A549 (cell line): Measurements from ENCODE around the gene AIP. TPM values are rescaled to one million over a fixed set of nuclear protein-coding genes. Genes with fewer than 3 reads are reported as not detected.

Source experiments
- ATAC-seq, 2 experiments: fragments of 200-7000 bp in 1 of 2; fragments of >200 bp in 1 of 2; cut with Nextera tagmentation in 1 of 2; cut with Tn5 transposase in 1 of 2; 3 replicates each; pipeline versions ENCODE4 v1.8.0 to v1.9.1; 2018 to 2020; ENCODE audit warnings: mild to moderate bottlenecking in 1 of 2, moderate library complexity in 1 of 2
- CTCF ChIA-PET: fragments of 300-600 bp; sonication (Branson Sonifier 250); formaldehyde crosslinking; extraction: SDS; loops from one replicate; lab custom pipeline; 2021; ENCODE audit warnings: antibody characterized with exemption, inconsistent platforms; lab: Yijun Ruan, JAX
- POLR2A ChIA-PET: fragments of 350-600 bp; formaldehyde crosslinking; extraction: SDS; loops from one replicate; lab custom pipeline; 2021; ENCODE audit warnings: antibody characterized with exemption, inconsistent platforms; lab: Yijun Ruan, JAX
- DNase-seq, 2 experiments: peaks; one replicate each; pipeline versions ENCODE4 v3.0.0 to v3.0.0-alpha.2; 2011 to 2016; ENCODE audit warnings: low read depth in 1 of 2, low spot score in 1 of 2
- FAIRE-seq: peaks from 2 replicates; lab custom pipeline; 2011; peaks lifted over from hg19 to GRCh38; lab: Jason Lieb, UNC
- H3K27ac ChIP-seq, 2 experiments: fragments of >200 bp; sonication (Bioruptor Twin); formaldehyde crosslinking; 3 replicates each; pipeline ENCODE4 v1.5.1; 2016 to 2017
- H3K4me1 ChIP-seq: fragments of >200 bp; sonication (Bioruptor Twin); formaldehyde crosslinking; 3 replicates; pipeline ENCODE4 v1.6.1; 2016
- H3K4me2 ChIP-seq: fragments of >200 bp; sonication (Bioruptor Twin); formaldehyde crosslinking; 3 replicates; pipeline ENCODE4 v1.6.1; 2016
- H3K4me3 ChIP-seq: fragments of >200 bp; sonication (Bioruptor Twin); formaldehyde crosslinking; 3 replicates; pipeline ENCODE4 v1.5.1; 2016
- H3K9me3 ChIP-seq: fragments of >200 bp; sonication (Bioruptor Twin); formaldehyde crosslinking; 3 replicates; pipeline ENCODE4 v1.6.1; 2016
- BCL3 ChIP-seq: fragments of >200 bp; sonication (Bioruptor Twin); formaldehyde crosslinking; IDR thresholded peaks from 3 replicates; pipeline ENCODE4 v1.6.1; 2016
- CBX8 ChIP-seq: fragments of 200-600 bp; sonication (generic); IDR thresholded peaks from 2 replicates; pipeline ENCODE4 v1.6.1; 2016
- CHD4 ChIP-seq: fragments of 200-600 bp; sonication (generic); IDR thresholded peaks from 2 replicates; pipeline ENCODE4 v1.6.1; 2016; ENCODE audit warnings: antibody characterized with exemption, mild to moderate bottlenecking, borderline replicate concordance
- EHMT2 ChIP-seq: fragments of 200-600 bp; sonication (generic); IDR thresholded peaks from 2 replicates; pipeline ENCODE4 v1.6.1; 2016; ENCODE audit warnings: antibody characterized with exemption, low read depth, mild to moderate bottlenecking, moderate library complexity
- ESRRA ChIP-seq: fragments of 150-350 bp; IDR thresholded peaks from 2 replicates; pipeline ENCODE4 v1.6.1; 2014; ENCODE audit warnings: mild to moderate bottlenecking, low read length, borderline replicate concordance
- FOSB ChIP-seq: fragments of 250-450 bp; sonication (Bioruptor Pico); IDR thresholded peaks from 2 replicates; pipeline ENCODE4 v1.5.0; 2020; ENCODE audit warnings: mild to moderate bottlenecking, moderate library complexity
- FOXS1 ChIP-seq: fragments of 250-450 bp; sonication (Bioruptor Pico); IDR thresholded peaks from 2 replicates; pipeline ENCODE4 v1.5.0; 2020; ENCODE audit warnings: mild to moderate bottlenecking, moderate library complexity
- HEYL ChIP-seq: fragments of 250-450 bp; sonication (Bioruptor Pico); IDR thresholded peaks from 2 replicates; pipeline ENCODE4 v1.8.0; 2021; ENCODE audit warnings: mild to moderate bottlenecking, moderate library complexity
- HOXA7 ChIP-seq: fragments of 250-450 bp; sonication (Bioruptor Pico); IDR thresholded peaks from 2 replicates; pipeline ENCODE4 v1.5.0; 2020; ENCODE audit warnings: mild to moderate bottlenecking, moderate library complexity
- HOXB13 ChIP-seq: fragments of 250-450 bp; sonication (Bioruptor Pico); IDR thresholded peaks from 2 replicates; pipeline ENCODE4 v1.5.0; 2020; ENCODE audit warnings: low read depth, mild to moderate bottlenecking, moderate library complexity
- HOXB5 ChIP-seq: fragments of 250-450 bp; sonication (Bioruptor Pico); IDR thresholded peaks from 2 replicates; pipeline ENCODE4 v1.5.0; 2020; ENCODE audit warnings: mild to moderate bottlenecking, moderate library complexity
- JUN ChIP-seq, 2 experiments: fragments of >200 bp; sonication (Bioruptor Twin); formaldehyde crosslinking; IDR thresholded peaks; 2 replicates in 1 of 2; 3 replicates in 1 of 2; pipeline ENCODE4 v1.6.1; 2016 to 2017
- JUNB ChIP-seq: fragments of >200 bp; sonication (Bioruptor Twin); formaldehyde crosslinking; IDR thresholded peaks from 2 replicates; pipeline ENCODE4 v1.6.1; 2016
- KDM1A ChIP-seq: fragments of 200-600 bp; sonication (generic); IDR thresholded peaks from 2 replicates; pipeline ENCODE4 v1.6.1; 2016; ENCODE audit warnings: low read depth, mild to moderate bottlenecking
- KDM5A ChIP-seq: fragments of 200-600 bp; sonication (generic); IDR thresholded peaks from 2 replicates; pipeline ENCODE4 v1.6.1; 2016; ENCODE audit warnings: antibody characterized with exemption, mild to moderate bottlenecking
- MAFK ChIP-seq: fragments of 450-650 bp; IDR thresholded peaks from 2 replicates; pipeline ENCODE4 v1.6.1; 2014; ENCODE audit not compliant: partially characterized antibody
- MYC ChIP-seq: IDR thresholded peaks from 2 replicates; pipeline ENCODE4 v1.6.1; 2012; ENCODE audit warnings: mild to moderate bottlenecking, inconsistent platforms, low read length, improper control_type of control experiment, borderline replicate concordance
- NR3C1 ChIP-seq: fragments of >200 bp; sonication (Bioruptor Twin); formaldehyde crosslinking; IDR thresholded peaks from 3 replicates; pipeline ENCODE4 v1.6.1; 2017
- PHF8 ChIP-seq: fragments of 200-600 bp; sonication (generic); IDR thresholded peaks from 2 replicates; pipeline ENCODE4 v1.6.1; 2016; ENCODE audit warnings: low read depth, mild to moderate bottlenecking, antibody characterized with exemption, moderate library complexity, borderline replicate concordance
- POLR2AphosphoS2 ChIP-seq: conservative IDR thresholded peaks from 2 replicates; pipeline ENCODE4 v1.6.1; 2012; ENCODE audit warnings: low read length, improper control_type of control experiment, inconsistent platforms
- RCOR1 ChIP-seq: fragments of 150-350 bp; IDR thresholded peaks from 2 replicates; pipeline ENCODE4 v1.6.1; 2014; ENCODE audit warnings: antibody characterized with exemption, low read length, low read depth
- REST ChIP-seq: fragments of 200-600 bp; sonication (generic); IDR thresholded peaks from 2 replicates; pipeline ENCODE4 v1.6.1; 2016; ENCODE audit warnings: antibody characterized with exemption, mild to moderate bottlenecking, moderate library complexity
- TP53 ChIP-seq: fragments of 250-450 bp; sonication (Bioruptor Pico); IDR thresholded peaks from 2 replicates; pipeline ENCODE4 v1.5.0; 2021; ENCODE audit warnings: mild to moderate bottlenecking, moderate library complexity
- ZC3H11A ChIP-seq: fragments of 450-650 bp; IDR thresholded peaks from 2 replicates; pipeline ENCODE4 v1.6.1; 2014; ENCODE audit warnings: antibody characterized with exemption, mild to moderate bottlenecking
- ZNF302 ChIP-seq: fragments of 250-450 bp; sonication (Bioruptor Pico); IDR thresholded peaks from 2 replicates; pipeline ENCODE4 v1.9.0; 2021; ENCODE audit warnings: inconsistent platforms, mild to moderate bottlenecking, moderate library complexity
- WGBS: methylation state at CpG from one replicate; pipeline ENCODE4 v1.1.6; 2017; ENCODE audit errors: missing lambda C conversion rate; 5-methylcytosine and 5-hydroxymethylcytosine counted together
- polyA plus RNA-seq, 4 experiments: library from polyadenylated mRNA; depleted of rRNA in 3 of 4; stranded (reverse); fragments of >200 nt; fragmentation: RNase III in 1 of 4; extraction: RNeasy Plus Mini Kit Qiagen cat#74134 plus additional on column Dnase treatment in 1 of 4; gene quantifications; 2 replicates in 3 of 4; 3 replicates in 1 of 4; pipeline ENCODE4 v1.2.3, GENCODE V29; 2011 to 2017
- TF ChIP-seq, protein P1 (sequence below): IDR thresholded peaks from 2 replicates; pipeline ENCODE4 v1.6.1; 2012; ENCODE audit warnings: low read depth, borderline replicate concordance
- TF ChIP-seq, protein P2 (sequence below): IDR thresholded peaks from 2 replicates; pipeline ENCODE4 v1.6.1; 2012

Gene AIP
- polyA plus RNA-seq, 2 of the 4 experiments (the other 2 are of a cell fraction): 50.8 to 68.8 TPM

DNA sequence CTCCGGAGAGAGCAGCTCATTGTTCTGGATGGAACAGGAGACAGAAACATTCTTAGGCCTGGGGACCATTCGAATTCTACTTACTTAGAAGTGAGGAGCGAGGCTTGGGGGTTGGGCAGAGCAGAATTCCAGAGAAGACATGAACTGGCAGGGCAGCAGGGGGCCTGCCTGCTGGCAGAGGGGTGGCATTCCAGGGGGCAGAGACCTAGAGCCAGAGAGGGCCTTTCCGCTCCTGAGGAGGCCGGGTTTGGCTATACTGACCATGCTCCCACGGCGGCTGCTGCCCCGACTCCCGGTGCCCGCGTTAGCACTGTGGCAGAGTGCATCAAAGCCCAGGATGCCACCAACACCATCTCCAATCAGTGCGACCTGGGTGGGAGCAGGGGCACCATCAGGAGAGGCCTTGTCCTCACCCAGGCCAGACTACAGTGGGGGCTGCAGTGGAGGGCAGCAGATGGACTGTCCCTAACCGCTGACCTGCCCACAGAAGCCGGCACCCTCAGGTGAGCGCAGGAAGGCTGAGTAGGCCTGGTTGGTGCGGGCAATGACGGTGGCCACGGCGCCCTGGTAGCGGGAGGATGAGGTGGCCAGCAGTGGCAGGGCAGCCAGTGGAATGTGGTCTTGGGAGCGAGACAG lies 14.9 kb downstream of the AIP start:
- Histone ChIP-seq H3K4me2 (no peak overlapping the region), H3K9me3 (no peaks in the 10 kb centered on the region), H3K4me1 (no peaks in the 10 kb centered on the region), H3K27ac (no peak overlapping the region), H3K4me3 (no peak overlapping the region)
- TF ChIP-seq FOSB (CRISPR knock-in tag) (no peak), CBX8 (no peak), EHMT2 (no peak), BCL3 (no peak), HOXA7 (CRISPR knock-in tag) (no peak), ESRRA (no peak), ZC3H11A (no peak), ZNF302 (no peak), JUNB (no peak), CHD4 (no peak), HOXB5 (CRISPR knock-in tag) (no peak), KDM1A (no peak), RCOR1 (no peak), MAFK (no peak), REST (no peak), PHF8 (no peak), HEYL (CRISPR knock-in tag) (no peak), KDM5A (no peak)
- TF ChIP-seq, protein P1, sequence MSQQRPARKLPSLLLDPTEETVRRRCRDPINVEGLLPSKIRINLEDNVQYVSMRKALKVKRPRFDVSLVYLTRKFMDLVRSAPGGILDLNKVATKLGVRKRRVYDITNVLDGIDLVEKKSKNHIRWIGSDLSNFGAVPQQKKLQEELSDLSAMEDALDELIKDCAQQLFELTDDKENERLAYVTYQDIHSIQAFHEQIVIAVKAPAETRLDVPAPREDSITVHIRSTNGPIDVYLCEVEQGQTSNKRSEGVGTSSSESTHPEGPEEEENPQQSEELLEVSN: no peak
- TF ChIP-seq, protein P2, sequence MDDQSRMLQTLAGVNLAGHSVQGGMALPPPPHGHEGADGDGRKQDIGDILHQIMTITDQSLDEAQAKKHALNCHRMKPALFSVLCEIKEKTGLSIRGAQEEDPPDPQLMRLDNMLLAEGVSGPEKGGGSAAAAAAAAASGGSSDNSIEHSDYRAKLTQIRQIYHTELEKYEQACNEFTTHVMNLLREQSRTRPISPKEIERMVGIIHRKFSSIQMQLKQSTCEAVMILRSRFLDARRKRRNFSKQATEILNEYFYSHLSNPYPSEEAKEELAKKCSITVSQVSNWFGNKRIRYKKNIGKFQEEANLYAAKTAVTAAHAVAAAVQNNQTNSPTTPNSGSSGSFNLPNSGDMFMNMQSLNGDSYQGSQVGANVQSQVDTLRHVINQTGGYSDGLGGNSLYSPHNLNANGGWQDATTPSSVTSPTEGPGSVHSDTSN: no peak
- FAIRE-seq: no peak
- no peak for ATAC-seq
- 93% methylated on average over 20 of the region's 21 CpGs for WGBS
- ChIA-PET POLR2A (no interaction called here), CTCF (no interaction called here)
- DNase-seq: no peak

DNA sequence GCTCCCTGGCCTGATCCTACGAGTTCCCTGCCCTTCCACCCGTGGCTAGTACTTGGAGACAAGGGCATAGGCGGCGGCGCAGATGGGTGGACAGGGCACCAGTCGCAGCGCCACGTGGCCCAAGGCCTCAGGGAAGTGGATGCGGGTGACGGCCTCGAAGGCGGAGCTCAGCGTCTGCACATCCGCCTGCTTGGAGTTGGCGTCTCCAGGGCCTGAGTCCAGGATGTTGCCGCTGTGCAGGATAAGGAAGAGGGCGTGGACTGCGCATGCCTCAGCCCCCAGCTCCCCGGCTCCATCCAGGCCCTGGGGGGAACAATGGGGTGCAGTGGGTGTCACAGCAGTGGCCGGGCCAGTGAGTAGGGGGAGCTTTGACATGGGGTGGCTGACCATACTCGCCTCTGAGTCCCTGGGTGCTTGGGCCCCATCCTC lies 15.7 kb downstream of the AIP start:
- Histone ChIP-seq H3K4me3 (no peak overlapping the region), H3K4me2 (no peak overlapping the region), H3K4me1 (peaks cover 6% of the 10 kb centered on the region), H3K9me3 (no peaks in the 10 kb centered on the region), H3K27ac (no peak overlapping the region)
- ChIA-PET POLR2A (no interaction called here), CTCF (no interaction called here)
- WGBS: 93% methylated on average over 19 of the region's 21 CpGs
- TF ChIP-seq NR3C1: no peak
- TF ChIP-seq JUN (IDR thresholded peaks at IDR 0.05): no peak
- TF ChIP-seq FOXS1 (CRISPR knock-in tag): no peak
- no peak for TF ChIP-seq HOXB13 (CRISPR knock-in tag)
- TF ChIP-seq MYC: no peak
- no peak for TF ChIP-seq TP53 (CRISPR knock-in tag)
- no peak for TF ChIP-seq POLR2AphosphoS2
- DNase-seq (no peak), ATAC-seq (no peak), FAIRE-seq (no peak)
